Ascending aorta (tissue), 2 donors: ENCODE measurements around the gene MET. TPM values are rescaled to one million over a fixed set of nuclear protein-coding genes. Genes with fewer than 3 reads are reported as not detected.

ENCODE experiments used
- DNase-seq, 2 donors: peaks; one replicate each; pipeline ENCODE4 v3.0.0-alpha.2; 2019; ENCODE audit warnings: low spot score in 2 of 2
- H3K27ac ChIP-seq, 2 donors: fragments of 200-600 bp; sonication (generic); one replicate each; pipeline ENCODE4 v1.5.1; 2016 to 2017; ENCODE audit warnings: mild to moderate bottlenecking in 1 of 2
- H3K27me3 ChIP-seq: fragments of 200-600 bp; sonication (generic); one replicate; pipeline ENCODE4 v1.5.1; 2017
- H3K36me3 ChIP-seq, 2 donors: fragments of 200-600 bp; sonication (generic); one replicate each; pipeline ENCODE4 v1.5.1; 2016
- H3K4me1 ChIP-seq, 2 donors: fragments of 200-600 bp; sonication (generic); one replicate each; pipeline ENCODE4 v1.5.1; 2016 to 2017; ENCODE audit warnings: mild to moderate bottlenecking in 1 of 2
- H3K4me3 ChIP-seq, 2 donors: fragments of 200-600 bp; sonication (generic); one replicate each; pipeline ENCODE4 v1.5.1; 2016 to 2017; ENCODE audit warnings: mild to moderate bottlenecking in 1 of 2
- H3K9me3 ChIP-seq, 2 donors: fragments of 200-600 bp; sonication (generic); one replicate each; pipeline ENCODE4 v1.5.1; 2016
- CTCF ChIP-seq, 3 experiments: fragments of 200-600 bp in 2 of 3; fragments of 450-650 bp in 1 of 3; sonication (generic) in 2 of 3; IDR thresholded peaks; one replicate each; pipeline ENCODE4 v1.5.1; 2016 to 2019; ENCODE audit warnings: antibody characterized with exemption in 3 of 3, mild to moderate bottlenecking in 1 of 3, moderate library complexity in 1 of 3
- intact Hi-C: fragments of 100-400 bp; cut with DNase I; formaldehyde crosslinking; loops from one replicate; pipeline ENCODE4 v1.15.1; 2023
- total RNA-seq: library from RNA; depleted of rRNA; stranded (reverse); fragments of >200 nt; gene quantifications from one replicate; pipeline ENCODE4 v1.1.0, GENCODE V29; 2016

MET gene
- total RNA-seq, 1 donor from 2014 or later = 29.5 TPM

- Histone ChIP-seq H3K27ac (no peak overlapping the region), H3K4me1 (peaks cover 0 to 9% of the 10 kb centered on the region in 2 donors), H3K9me3 (no peaks in the 10 kb centered on the region), H3K4me3 (no peak overlapping the region), H3K27me3 (no peaks in the 10 kb centered on the region), H3K36me3 (no peaks in the 10 kb centered on the region)
- intact Hi-C loops = no loop called here
- no peak for DNase-seq
- TF ChIP-seq CTCF (IDR thresholded peaks at IDR 0.05) = no peak
Measured at GRCh38 chr7:116799916-116800315, 127.9 kb downstream of the MET start.

GRCh38 chr7:116800594-116800993 lies 128.6 kb downstream of the MET start:
- no peak for DNase-seq
- Histone ChIP-seq H3K4me1 (peaks cover 0 to 13% of the 10 kb centered on the region in 2 donors), H3K36me3 (no peaks in the 10 kb centered on the region), H3K4me3 (no peak overlapping the region), H3K9me3 (no peaks in the 10 kb centered on the region), H3K27ac (no peak overlapping the region), H3K27me3 (no peaks in the 10 kb centered on the region)
- intact Hi-C loops = no loop called here
- no peak for TF ChIP-seq CTCF (IDR thresholded peaks at IDR 0.05)

GRCh38 chr7:116801092-116801710 lies 129.2 kb downstream of the MET start:
- H3K36me3 ChIP-seq = no peaks in the 10 kb centered on the region
- no peaks in the 10 kb centered on the region for H3K9me3 ChIP-seq
- no peak for TF ChIP-seq CTCF (IDR thresholded peaks at IDR 0.05)
- intact Hi-C loops = no loop called here
- no peak overlapping the region for H3K4me3 ChIP-seq
- no peak for DNase-seq
- H3K27me3 ChIP-seq = no peaks in the 10 kb centered on the region
- peaks cover 0 to 13% of the 10 kb centered on the region in 2 donors for H3K4me1 ChIP-seq
- no peak overlapping the region for H3K27ac ChIP-seq

- no peaks in the 10 kb centered on the region for H3K36me3 ChIP-seq
- peak overlapping the region in 1 of 2 donors; percentile 20 for H3K27ac ChIP-seq
- TF ChIP-seq CTCF (IDR thresholded peaks at IDR 0.05) = no peak
- intact Hi-C loops = no loop called here
- H3K9me3 ChIP-seq = no peaks in the 10 kb centered on the region
- H3K4me3 ChIP-seq = no peak overlapping the region
- no peaks in the 10 kb centered on the region for H3K27me3 ChIP-seq
- no peak for DNase-seq
- peaks cover 0 to 13% of the 10 kb centered on the region in 2 donors for H3K4me1 ChIP-seq
Measured at GRCh38 chr7:116802144-116802745, 130.2 kb downstream of the MET start.

GRCh38 chr7:116802746-116803152 lies 130.8 kb downstream of the MET start:
- Histone ChIP-seq H3K36me3 (no peaks in the 10 kb centered on the region), H3K27ac (peak overlapping the region in 1 of 2 donors; percentile 20), H3K27me3 (no peaks in the 10 kb centered on the region), H3K4me1 (peaks cover 0 to 13% of the 10 kb centered on the region in 2 donors), H3K4me3 (no peak overlapping the region), H3K9me3 (no peaks in the 10 kb centered on the region)
- no peak for DNase-seq
- TF ChIP-seq CTCF (IDR thresholded peaks at IDR 0.05) = peak in 2 of 3 experiments; percentile 28 to 45
- intact Hi-C loops = no loop called here
